MCF 10A (cell line): Measurements from ENCODE around the gene FZD2. TPM values are rescaled to one million over a fixed set of nuclear protein-coding genes. Genes with fewer than 3 reads are reported as not detected.

ENCODE experiments used
- BruUV-seq: library from RNA; stranded (reverse); fragments of 400-500 nt; replicated peaks from 2 replicates; lab custom pipeline; 2021; lab: Mats Ljungman, UMichigan
- CTCF ChIA-PET: fragments of 300-600 bp; sonication (Branson Sonifier 250); formaldehyde crosslinking; extraction: SDS; loops from one replicate; lab custom pipeline; 2021; ENCODE audit warnings: antibody characterized with exemption, inconsistent platforms; lab: Yijun Ruan, JAX
- POLR2A ChIA-PET: fragments of 300-600, 350-650 bp; sonication (Branson Sonifier 250); formaldehyde crosslinking; extraction: SDS; loops from one replicate; lab custom pipeline; 2020; ENCODE audit warnings: antibody characterized with exemption, inconsistent platforms; lab: Yijun Ruan, JAX
- DNase-seq: peaks from one replicate; pipeline ENCODE4 v3.0.0-alpha.2; 2018; ENCODE audit not compliant: unreplicated experiment
- H3K27ac Mint-ChIP-seq: one replicate; pipeline ENCODE4 v1.8.0; 2022; ENCODE audit warnings: mild to moderate bottlenecking, low read depth, mixed read lengths; ENCODE audit not compliant: unreplicated experiment
- H3K27me3 Mint-ChIP-seq: one replicate; pipeline ENCODE4 v1.8.0; 2022; ENCODE audit warnings: mixed read lengths; ENCODE audit not compliant: insufficient read depth, unreplicated experiment
- H3K36me3 Mint-ChIP-seq: one replicate; pipeline ENCODE4 v1.8.0; 2022; ENCODE audit warnings: mild to moderate bottlenecking, moderate library complexity, mixed read lengths; ENCODE audit not compliant: insufficient read depth, unreplicated experiment
- H3K4me1 Mint-ChIP-seq: one replicate; pipeline ENCODE4 v1.8.0; 2022; ENCODE audit warnings: mixed read lengths; ENCODE audit not compliant: insufficient read depth, unreplicated experiment
- H3K4me3 Mint-ChIP-seq: one replicate; pipeline ENCODE4 v1.8.0; 2022; ENCODE audit warnings: mild to moderate bottlenecking, moderate library complexity, mixed read lengths; ENCODE audit not compliant: unreplicated experiment
- H3K9me3 Mint-ChIP-seq: one replicate; pipeline ENCODE4 v1.8.0; 2022; ENCODE audit warnings: mixed read lengths; ENCODE audit not compliant: unreplicated experiment
- intact Hi-C: fragments of 100-400 bp; cut with micrococcal nuclease; formaldehyde crosslinking; loops from 2 replicates; pipeline ENCODE4 v1.14.1; 2022
- total RNA-seq: library from RNA; stranded (reverse); gene quantifications from 2 replicates; pipeline ENCODE4 v1.2.3, GENCODE V29; 2022
- TF ChIP-seq, protein P1 (sequence below): fragments of 200-600 bp; IDR thresholded peaks from one replicate; pipeline ENCODE4 v1.8.0; 2022; ENCODE audit warnings: antibody characterized with exemption, mild to moderate bottlenecking; ENCODE audit not compliant: unreplicated experiment

The FZD2 gene
- total RNA-seq, 1 experiment from 2014 or later = 6.8 TPM

- TF ChIP-seq, protein P1, sequence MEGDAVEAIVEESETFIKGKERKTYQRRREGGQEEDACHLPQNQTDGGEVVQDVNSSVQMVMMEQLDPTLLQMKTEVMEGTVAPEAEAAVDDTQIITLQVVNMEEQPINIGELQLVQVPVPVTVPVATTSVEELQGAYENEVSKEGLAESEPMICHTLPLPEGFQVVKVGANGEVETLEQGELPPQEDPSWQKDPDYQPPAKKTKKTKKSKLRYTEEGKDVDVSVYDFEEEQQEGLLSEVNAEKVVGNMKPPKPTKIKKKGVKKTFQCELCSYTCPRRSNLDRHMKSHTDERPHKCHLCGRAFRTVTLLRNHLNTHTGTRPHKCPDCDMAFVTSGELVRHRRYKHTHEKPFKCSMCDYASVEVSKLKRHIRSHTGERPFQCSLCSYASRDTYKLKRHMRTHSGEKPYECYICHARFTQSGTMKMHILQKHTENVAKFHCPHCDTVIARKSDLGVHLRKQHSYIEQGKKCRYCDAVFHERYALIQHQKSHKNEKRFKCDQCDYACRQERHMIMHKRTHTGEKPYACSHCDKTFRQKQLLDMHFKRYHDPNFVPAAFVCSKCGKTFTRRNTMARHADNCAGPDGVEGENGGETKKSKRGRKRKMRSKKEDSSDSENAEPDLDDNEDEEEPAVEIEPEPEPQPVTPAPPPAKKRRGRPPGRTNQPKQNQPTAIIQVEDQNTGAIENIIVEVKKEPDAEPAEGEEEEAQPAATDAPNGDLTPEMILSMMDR = no peak
- ChIA-PET POLR2A (interaction anchor here (0.9 kb wide), 1 partner anchor 19 kb away, joined by 4 read pairs; no protein-coding TSS in a partner anchor), CTCF (no interaction called here)
- H3K27ac Mint-ChIP-seq = no peak overlapping the region
- no peaks in the 10 kb centered on the region for H3K9me3 Mint-ChIP-seq
- H3K4me3 Mint-ChIP-seq = no peak overlapping the region
- DNase-seq = no peak
- H3K36me3 Mint-ChIP-seq = no peaks in the 10 kb centered on the region
- no peaks in the 10 kb centered on the region for H3K4me1 Mint-ChIP-seq
- intact Hi-C loops = no loop called here
- H3K27me3 Mint-ChIP-seq = no peaks in the 10 kb centered on the region
- BruUV-seq = no TSS peak
Observed at GRCh38 chr17:44601539-44601938, 44.3 kb downstream of the FZD2 start.

DNA sequence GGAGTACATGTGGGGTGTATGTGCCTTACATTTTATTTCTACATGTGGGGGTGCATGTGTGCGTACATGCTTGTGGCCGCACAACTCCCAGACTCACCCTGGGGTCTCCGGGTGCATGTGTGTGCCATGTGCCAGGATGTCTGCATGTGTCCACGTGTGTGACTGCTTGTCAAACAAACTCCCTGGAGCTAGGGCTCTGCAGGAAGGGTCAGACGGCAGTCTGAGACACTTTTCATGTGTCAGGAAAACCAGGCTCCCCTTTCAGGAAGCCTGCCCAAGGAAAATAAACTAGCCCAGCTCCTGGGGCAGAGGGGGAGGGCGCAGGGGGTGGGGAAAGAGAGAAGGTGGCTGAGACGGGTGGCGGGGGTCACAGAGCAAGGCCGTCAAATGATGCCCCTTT lies 44.7 kb downstream of the FZD2 start:
- Mint-ChIP-seq H3K27ac (no peak overlapping the region), H3K36me3 (no peaks in the 10 kb centered on the region), H3K4me1 (no peaks in the 10 kb centered on the region), H3K9me3 (no peaks in the 10 kb centered on the region), H3K27me3 (no peaks in the 10 kb centered on the region), H3K4me3 (no peak overlapping the region)
- ChIA-PET POLR2A (interaction anchor here (0.6 to 0.9 kb wide), 2 partner anchors 18 to 92 kb away, joined by 3 to 4 read pairs; no protein-coding TSS in a partner anchor), CTCF (no interaction called here)
- no peak for DNase-seq
- TF ChIP-seq, protein P1 = no peak
- intact Hi-C loops = no loop called here
- no TSS peak for BruUV-seq

- no TSS peak for BruUV-seq
- CTCF ChIA-PET = no interaction called here
- H3K4me3 Mint-ChIP-seq = no peak overlapping the region
- POLR2A ChIA-PET = interaction anchor here (0.6 to 0.9 kb wide), 2 partner anchors 18 to 93 kb away, joined by 3 to 4 read pairs; no protein-coding TSS in a partner anchor
- intact Hi-C loops = no loop called here
- TF ChIP-seq, protein P1 = no peak
- H3K4me1 Mint-ChIP-seq = no peaks in the 10 kb centered on the region
- DNase-seq = no peak
- H3K27me3 Mint-ChIP-seq = no peaks in the 10 kb centered on the region
- no peaks in the 10 kb centered on the region for H3K36me3 Mint-ChIP-seq
- no peaks in the 10 kb centered on the region for H3K9me3 Mint-ChIP-seq
- no peak overlapping the region for H3K27ac Mint-ChIP-seq
Observed at GRCh38 chr17:44602390-44602789, 45.1 kb downstream of the FZD2 start.

DNA sequence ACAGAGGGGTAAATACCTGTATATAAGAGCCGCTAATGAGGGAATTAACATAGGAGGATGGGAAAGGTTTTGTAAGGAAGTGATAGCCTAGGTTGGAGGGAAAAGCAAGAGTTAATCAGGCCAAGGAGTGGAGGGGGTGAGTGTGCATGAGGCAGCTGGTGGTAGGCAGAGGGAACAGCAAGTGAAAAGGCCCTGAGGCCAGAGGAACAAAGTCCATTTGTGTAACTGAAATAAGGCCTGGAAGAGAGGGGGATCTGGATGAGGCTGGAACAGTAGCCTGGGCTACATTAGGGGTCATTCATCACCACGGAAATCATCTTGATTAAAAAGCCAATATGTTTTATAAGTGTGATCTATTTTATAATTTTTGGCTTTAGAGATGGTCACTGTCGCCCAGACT lies 45.7 kb downstream of the FZD2 start:
- no TSS peak for BruUV-seq

More for the DNA sequence above, 45.7 kb downstream of the FZD2 start:
- Mint-ChIP-seq H3K27ac (no peak overlapping the region), H3K4me3 (no peak overlapping the region), H3K36me3 (no peaks in the 10 kb centered on the region), H3K4me1 (no peaks in the 10 kb centered on the region), H3K9me3 (no peaks in the 10 kb centered on the region), H3K27me3 (no peaks in the 10 kb centered on the region)
- DNase-seq = no peak
- ChIA-PET POLR2A (no interaction called here), CTCF (no interaction called here)
- TF ChIP-seq, protein P1 = no peak
- intact Hi-C loops = no loop called here
